Measurements from ENCODE around the gene GRID2. TPM values are rescaled to one million over a fixed set of nuclear protein-coding genes. Genes with fewer than 3 reads are reported as not detected.

Gene GRID2
- total RNA-seq, 1 donor: 0.63 TPM

- no peak for DNase-seq (ENCODE audit: low read depth)
- no peak for TF ChIP-seq CTCF (IDR thresholded peaks at IDR 0.05; ENCODE audit: insufficient read depth, low read length)
- H3K4me3 ChIP-seq (ENCODE audit: low read depth, low read length): no peak overlapping the region
These were observed 1013.8 kb downstream of the GRID2 start for GRCh38 chr4:93317561-93317960.

- H3K4me3 ChIP-seq (ENCODE audit: low read depth, low read length): no peak overlapping the region
- no peak for DNase-seq (ENCODE audit: low read depth)
- no peak for TF ChIP-seq CTCF (IDR thresholded peaks at IDR 0.05; ENCODE audit: insufficient read depth, low read length)
These were observed 1015.3 kb downstream of the GRID2 start for GRCh38 chr4:93319041-93319440.

GRCh38 chr4:93320356-93320755 lies 1016.6 kb downstream of the GRID2 start:
- no peak for TF ChIP-seq CTCF (IDR thresholded peaks at IDR 0.05; ENCODE audit: insufficient read depth, low read length)
- no peak for DNase-seq (ENCODE audit: low read depth)
- no peak overlapping the region for H3K4me3 ChIP-seq (ENCODE audit: low read depth, low read length)

GRCh38 chr4:93327346-93327745 lies 1023.6 kb downstream of the GRID2 start:
- TF ChIP-seq CTCF (IDR thresholded peaks at IDR 0.05; ENCODE audit: insufficient read depth, low read length): no peak
- no peak for DNase-seq (ENCODE audit: low read depth)
- H3K4me3 ChIP-seq (ENCODE audit: low read depth, low read length): no peak overlapping the region

GRCh38 chr4:93334003-93334402 lies 1030.2 kb downstream of the GRID2 start:
- DNase-seq (ENCODE audit: low read depth): no peak
- TF ChIP-seq CTCF (IDR thresholded peaks at IDR 0.05; ENCODE audit: insufficient read depth, low read length): no peak

GRCh38 chr4:93337196-93337595 lies 1033.4 kb downstream of the GRID2 start:
- TF ChIP-seq CTCF (IDR thresholded peaks at IDR 0.05; ENCODE audit: insufficient read depth, low read length): no peak
- no peak overlapping the region for H3K4me3 ChIP-seq (ENCODE audit: low read depth, low read length)
- no peak for DNase-seq (ENCODE audit: low read depth)

More at GRCh38 chr4:93334003-93334402, 1030.2 kb downstream of the GRID2 start:
- no peak overlapping the region for H3K4me3 ChIP-seq (ENCODE audit: low read depth, low read length)

- H3K4me3 ChIP-seq (ENCODE audit: low read depth, low read length): no peak overlapping the region
- no peak for DNase-seq (ENCODE audit: low read depth)
- TF ChIP-seq CTCF (IDR thresholded peaks at IDR 0.05; ENCODE audit: insufficient read depth, low read length): no peak
These were observed 1039.0 kb downstream of the GRID2 start for GRCh38 chr4:93342738-93343137.

Data from fibroblast of the aortic adventitia (primary cell).